AG04449 (cell line): ENCODE data around the gene FBXL5.

Source experiments
- CTCF ChIA-PET: fragments of 350-600 bp; formaldehyde crosslinking; extraction: SDS; loops from one replicate; lab custom pipeline; 2021; ENCODE audit warnings: antibody characterized with exemption; lab: Yijun Ruan, JAX
- POLR2A ChIA-PET: fragments of 400-600, 350-600 bp; formaldehyde crosslinking; extraction: SDS; loops from one replicate; lab custom pipeline; 2020; ENCODE audit warnings: antibody characterized with exemption, inconsistent platforms; lab: Yijun Ruan, JAX
- DNase-seq: peaks from one replicate; pipeline ENCODE4 v3.0.0-alpha.2; 2010; ENCODE audit warnings: low read depth, low spot score
- H3K4me3 ChIP-seq: 2 replicates; pipeline ENCODE4 v1.5.1; 2011; ENCODE audit warnings: low read depth, mild to moderate bottlenecking, control low read depth, low read length
- TF ChIP-seq, protein P1 (sequence below): IDR thresholded peaks from one replicate; pipeline ENCODE4 v1.5.1; 2011; ENCODE audit warnings: mild to moderate bottlenecking, moderate library complexity, low read length, control low read depth, inconsistent platforms; ENCODE audit not compliant: insufficient read depth; ENCODE audit errors: missing control alignments

FBXL5 gene

DNA sequence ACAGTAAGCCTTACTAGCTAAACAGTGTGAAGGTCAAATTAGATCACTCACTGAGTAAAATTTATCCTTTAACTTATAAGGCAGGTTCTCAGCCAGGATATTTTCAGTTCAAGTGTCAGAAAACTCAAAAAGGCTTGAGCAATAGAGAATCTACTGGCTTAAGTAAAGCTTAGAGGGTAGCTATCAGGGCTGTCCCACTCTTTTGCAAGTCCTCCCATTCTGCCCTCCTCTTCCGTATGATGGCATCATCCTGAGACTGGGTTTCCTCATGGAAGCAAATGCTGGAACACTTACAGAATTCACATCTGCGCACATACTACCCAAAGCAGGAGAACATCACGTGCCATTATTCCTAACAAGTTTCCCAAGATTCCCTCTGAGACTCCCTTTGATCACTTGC lies 55.0 kb downstream of the FBXL5 start:
- TF ChIP-seq, protein P1, sequence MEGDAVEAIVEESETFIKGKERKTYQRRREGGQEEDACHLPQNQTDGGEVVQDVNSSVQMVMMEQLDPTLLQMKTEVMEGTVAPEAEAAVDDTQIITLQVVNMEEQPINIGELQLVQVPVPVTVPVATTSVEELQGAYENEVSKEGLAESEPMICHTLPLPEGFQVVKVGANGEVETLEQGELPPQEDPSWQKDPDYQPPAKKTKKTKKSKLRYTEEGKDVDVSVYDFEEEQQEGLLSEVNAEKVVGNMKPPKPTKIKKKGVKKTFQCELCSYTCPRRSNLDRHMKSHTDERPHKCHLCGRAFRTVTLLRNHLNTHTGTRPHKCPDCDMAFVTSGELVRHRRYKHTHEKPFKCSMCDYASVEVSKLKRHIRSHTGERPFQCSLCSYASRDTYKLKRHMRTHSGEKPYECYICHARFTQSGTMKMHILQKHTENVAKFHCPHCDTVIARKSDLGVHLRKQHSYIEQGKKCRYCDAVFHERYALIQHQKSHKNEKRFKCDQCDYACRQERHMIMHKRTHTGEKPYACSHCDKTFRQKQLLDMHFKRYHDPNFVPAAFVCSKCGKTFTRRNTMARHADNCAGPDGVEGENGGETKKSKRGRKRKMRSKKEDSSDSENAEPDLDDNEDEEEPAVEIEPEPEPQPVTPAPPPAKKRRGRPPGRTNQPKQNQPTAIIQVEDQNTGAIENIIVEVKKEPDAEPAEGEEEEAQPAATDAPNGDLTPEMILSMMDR, result no peak
- H3K4me3 ChIP-seq, result no peak overlapping the region
- CTCF ChIA-PET, result no interaction called here
- DNase-seq, result no peak
- POLR2A ChIA-PET, result no interaction called here

DNA sequence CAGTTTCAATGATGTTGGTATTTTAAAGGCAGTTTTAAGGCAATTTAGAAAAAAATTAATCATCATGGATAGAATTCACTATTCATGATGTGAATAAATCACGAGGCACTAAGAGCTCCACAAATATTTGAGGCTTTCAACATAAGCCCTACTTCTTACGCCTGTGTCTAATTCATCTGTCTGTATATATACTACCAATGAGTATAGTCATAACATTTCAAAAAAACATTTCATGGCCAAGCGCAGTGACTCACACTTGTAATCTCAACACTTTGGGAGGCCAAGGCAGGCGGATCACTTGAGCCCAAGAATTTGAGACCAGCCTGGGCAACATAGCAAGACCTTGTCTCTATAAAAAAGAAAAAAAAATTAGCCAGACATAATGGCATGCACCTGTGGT lies 56.5 kb downstream of the FBXL5 start:
- H3K4me3 ChIP-seq, result no peak overlapping the region
- DNase-seq, result peak; percentile 29
- ChIA-PET CTCF (interaction anchor here (1.0 to 1.3 kb wide), 3 partner anchors 12 to 366 kb away, joined by 3 read pairs; no protein-coding TSS in a partner anchor), POLR2A (no interaction called here)
- TF ChIP-seq, protein P1, result no peak

DNA sequence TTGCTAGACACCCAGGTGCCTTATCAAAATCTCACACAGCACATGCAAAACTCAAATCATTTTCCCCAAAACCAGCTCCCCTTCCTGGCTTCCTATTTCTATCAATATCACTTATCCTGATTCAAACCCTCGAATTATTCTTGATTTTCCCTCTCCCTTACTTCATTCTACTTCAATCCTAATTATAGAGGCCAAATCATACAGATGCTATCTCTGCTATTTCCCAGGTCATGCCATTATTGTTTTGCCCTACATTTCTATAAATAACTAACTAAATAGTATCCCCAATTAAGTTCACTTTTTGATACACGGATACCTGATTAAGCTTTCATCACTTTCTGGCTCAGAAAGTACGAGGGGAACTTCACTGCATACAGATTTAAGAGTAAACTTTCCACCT lies 62.4 kb downstream of the FBXL5 start:
- ChIA-PET CTCF (interaction anchor here (0.9 kb wide), 1 partner anchor 197 kb away, joined by 3 read pairs; no protein-coding TSS in a partner anchor), POLR2A (no interaction called here)
- no peak overlapping the region for H3K4me3 ChIP-seq
- TF ChIP-seq, protein P1, result no peak
- no peak for DNase-seq

DNA sequence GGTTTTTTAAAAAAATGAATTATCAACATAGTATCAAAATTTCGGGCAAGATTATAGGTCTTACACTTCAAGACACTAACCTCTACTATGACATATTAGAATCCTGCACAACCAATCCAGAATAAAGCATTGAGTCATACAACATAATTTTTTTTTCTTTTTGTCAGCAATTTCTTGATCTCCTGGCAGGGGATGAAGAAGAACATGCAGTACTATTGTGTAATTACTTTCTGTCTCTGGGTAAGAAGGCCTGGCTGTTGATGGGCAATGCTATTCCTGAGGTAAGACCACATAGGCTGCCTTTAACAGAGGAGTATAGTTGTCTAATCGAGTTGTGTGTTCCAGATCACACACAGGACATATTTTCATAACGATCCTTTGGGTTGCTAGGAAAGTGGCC lies 67.5 kb downstream of the FBXL5 start:
- CTCF ChIA-PET, result interaction anchor here (1.2 kb wide), 1 partner anchor 83 kb away, joined by 3 read pairs; no protein-coding TSS in a partner anchor
- no peak overlapping the region for H3K4me3 ChIP-seq
- DNase-seq, result no peak
- POLR2A ChIA-PET, result no interaction called here
- TF ChIP-seq, protein P1, result no peak

DNA sequence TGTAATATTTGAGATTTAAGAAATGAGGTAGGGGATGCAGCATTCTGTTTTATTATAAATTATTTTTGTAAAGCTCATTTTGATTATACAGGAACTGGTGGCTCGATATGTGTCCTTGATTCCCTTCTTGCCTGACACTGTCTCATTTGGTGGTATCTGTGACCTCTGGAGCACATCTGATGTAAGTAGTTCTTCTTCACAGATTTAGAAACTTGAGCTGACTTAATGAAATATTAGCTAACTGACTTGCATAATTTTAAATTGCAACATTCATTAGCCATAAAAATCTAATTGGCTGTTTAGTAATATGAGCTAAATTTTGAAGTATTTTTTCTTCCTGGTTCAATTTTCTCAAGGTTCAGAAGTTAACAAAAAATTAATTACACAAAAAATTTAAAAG lies 69.1 kb downstream of the FBXL5 start:
- TF ChIP-seq, protein P1, result no peak
- POLR2A ChIA-PET, result no interaction called here
- CTCF ChIA-PET, result interaction anchor here (1.0 to 1.2 kb wide), 2 partner anchors 9 to 12 kb away, joined by 3 read pairs; no protein-coding TSS in a partner anchor

DNA sequence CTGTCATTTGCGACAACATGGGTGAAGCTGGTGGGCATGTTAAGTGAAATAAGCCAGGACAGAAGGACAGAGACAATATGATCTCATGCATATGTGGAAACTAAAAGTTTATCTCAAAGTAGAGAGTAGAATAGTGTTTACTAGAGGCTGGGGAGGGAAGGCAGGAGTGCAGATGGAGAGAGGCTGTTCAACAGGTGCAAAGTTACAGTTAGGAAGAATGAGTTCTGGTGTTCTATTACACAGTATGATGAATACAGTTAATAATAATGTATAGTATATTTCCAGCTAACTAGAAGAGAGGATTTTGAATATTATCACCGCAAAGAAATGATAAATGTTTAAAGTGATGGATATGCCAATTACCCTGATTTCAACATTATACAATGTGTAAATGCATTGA lies 69.8 kb downstream of the FBXL5 start:
- DNase-seq, result no peak
- ChIA-PET CTCF (interaction anchor here (1.0 to 1.2 kb wide), 2 partner anchors 9 to 13 kb away, joined by 3 read pairs; no protein-coding TSS in a partner anchor), POLR2A (no interaction called here)
- H3K4me3 ChIP-seq, result no peak overlapping the region
- TF ChIP-seq, protein P1, result no peak

More for the DNA sequence above, 69.1 kb downstream of the FBXL5 start:
- DNase-seq, result no peak
- H3K4me3 ChIP-seq, result no peak overlapping the region
